IPS-20b (cell line): Measurements from ENCODE around the gene CYP8B1.
A peak's percentile ranks its signal among the peaks of the same experiment; 100 is the strongest.
"Not testable (repeated sequence)": the region's sequence is repeated elsewhere in the genome, so short reads cannot be mapped to it uniquely, and the experiment has no call there.

Experiments
- H3K27ac ChIP-seq: one replicate; pipeline ENCODE4 v1.5.1; 2013; ENCODE audit warnings: low read length
- H3K27me3 ChIP-seq: 2 replicates; pipeline ENCODE4 v1.6.1; 2013; ENCODE audit warnings: mild to moderate bottlenecking, low read length, inconsistent platforms; ENCODE audit not compliant: insufficient read depth
- H3K36me3 ChIP-seq: 2 replicates; pipeline ENCODE4 v1.6.1; 2013; ENCODE audit warnings: low read depth, mild to moderate bottlenecking, inconsistent platforms, low read length, moderate library complexity; ENCODE audit not compliant: insufficient read depth
- H3K4me1 ChIP-seq: 2 replicates; pipeline ENCODE4 v1.6.1; 2013; ENCODE audit warnings: mild to moderate bottlenecking, control low read depth, inconsistent platforms, low read length, moderate library complexity; ENCODE audit not compliant: insufficient read depth
- H3K4me3 ChIP-seq: 2 replicates; pipeline ENCODE4 v1.5.1; 2013; ENCODE audit warnings: mild to moderate bottlenecking, low read length, inconsistent platforms
- H3K9ac ChIP-seq: 2 replicates; pipeline ENCODE4 v1.6.1; 2013; ENCODE audit warnings: low read depth, mild to moderate bottlenecking, inconsistent platforms, low read length, moderate library complexity
- H3K9me3 ChIP-seq: 2 replicates; pipeline ENCODE4 v1.6.1; 2013; ENCODE audit warnings: mild to moderate bottlenecking, low read depth, low read length, inconsistent platforms; ENCODE audit not compliant: insufficient read depth

CYP8B1 gene

DNA sequence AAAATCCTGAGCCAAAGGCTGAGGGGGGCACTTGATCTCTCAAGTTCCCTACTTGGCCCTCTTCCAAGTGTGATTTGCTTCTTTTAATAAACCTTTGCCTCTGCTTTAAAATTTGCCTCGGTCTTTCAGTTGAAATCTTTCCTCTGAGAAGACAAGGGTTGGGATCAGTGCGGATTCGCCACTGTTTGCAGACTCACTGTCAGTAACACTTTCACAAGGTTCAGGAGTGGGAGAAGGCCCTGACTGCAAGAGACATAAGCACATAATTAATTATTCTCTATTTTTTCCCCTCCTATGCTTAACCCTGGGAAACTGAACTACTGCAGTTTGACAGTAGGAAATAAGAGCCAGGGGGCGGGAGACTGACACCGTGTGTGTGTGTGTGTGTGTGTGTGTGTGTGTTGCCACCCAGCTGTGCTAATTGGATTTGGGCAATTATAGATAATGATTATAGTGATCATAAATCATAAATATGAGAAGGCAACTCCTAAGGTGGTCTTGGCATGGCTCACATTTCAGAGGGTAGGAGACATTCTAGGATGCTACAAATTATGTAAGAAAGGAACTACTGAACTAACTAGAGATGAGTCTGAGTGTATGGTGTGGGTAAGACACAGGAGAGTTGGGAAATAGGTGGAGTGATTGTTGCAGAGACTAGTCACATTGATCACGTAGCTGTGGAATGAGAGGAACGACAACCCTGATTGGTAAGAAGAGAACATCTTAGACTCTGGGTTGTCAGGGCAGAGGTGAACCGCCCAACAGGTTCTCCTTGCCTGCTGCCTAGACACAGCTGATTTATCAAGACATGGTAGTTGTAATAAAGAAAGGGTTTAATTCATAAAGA lies 24.8 kb upstream of the CYP8B1 start:
- Histone ChIP-seq H3K27ac (no peak overlapping the region), H3K27me3 (no peaks in the 10 kb centered on the region), H3K9ac (no peak overlapping the region), H3K4me3 (no peak overlapping the region), H3K36me3 (no peaks in the 10 kb centered on the region), H3K9me3 (no peaks in the 10 kb centered on the region), H3K4me1 (peaks cover 3% of the 10 kb centered on the region; the same call in 1 of the 2 replicates)

DNA sequence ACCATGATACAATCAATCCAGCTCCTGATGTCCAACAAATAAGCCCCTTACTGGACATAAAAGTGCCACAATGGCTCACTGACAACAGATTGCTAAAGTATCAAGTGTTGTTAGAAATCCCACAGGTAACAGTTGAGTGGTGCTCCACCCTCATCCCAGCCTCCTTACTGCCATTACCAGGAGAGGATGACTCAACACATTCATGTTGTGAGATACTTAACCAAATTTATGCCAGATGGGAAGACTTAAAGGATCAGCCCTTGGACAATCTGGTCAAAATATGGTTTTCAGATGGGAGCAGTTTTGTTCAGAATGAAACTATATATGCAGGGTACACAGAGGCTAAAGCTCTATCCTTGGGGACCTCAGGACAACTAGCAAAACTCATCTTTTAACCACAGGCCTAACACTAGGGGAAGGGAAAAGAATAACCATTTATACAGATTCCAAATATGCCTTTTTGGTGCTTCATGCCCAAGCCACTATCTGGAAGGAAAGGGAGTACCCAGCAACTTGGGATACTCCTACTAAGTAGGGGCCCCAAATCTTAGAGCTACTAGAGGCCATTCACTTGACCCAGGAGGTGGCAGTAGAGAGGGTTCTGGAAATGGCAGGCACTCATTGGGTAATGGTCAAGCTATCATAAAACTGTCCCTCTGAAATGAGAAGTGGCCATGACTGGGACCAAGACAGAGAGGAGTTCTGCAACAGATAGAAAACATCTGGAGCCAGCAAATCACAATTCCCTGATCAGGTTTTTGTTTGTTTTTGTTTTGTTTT lies 23.4 kb upstream of the CYP8B1 start:
- peaks cover 3% of the 10 kb centered on the region; the same call in 1 of the 2 replicates for H3K4me1 ChIP-seq
- H3K27me3 ChIP-seq: no peaks in the 10 kb centered on the region
- H3K9me3 ChIP-seq: no peaks in the 10 kb centered on the region
- no peak overlapping the region for H3K4me3 ChIP-seq
- H3K27ac ChIP-seq: no peak overlapping the region
- H3K9ac ChIP-seq: no peak overlapping the region
- no peaks in the 10 kb centered on the region for H3K36me3 ChIP-seq

DNA sequence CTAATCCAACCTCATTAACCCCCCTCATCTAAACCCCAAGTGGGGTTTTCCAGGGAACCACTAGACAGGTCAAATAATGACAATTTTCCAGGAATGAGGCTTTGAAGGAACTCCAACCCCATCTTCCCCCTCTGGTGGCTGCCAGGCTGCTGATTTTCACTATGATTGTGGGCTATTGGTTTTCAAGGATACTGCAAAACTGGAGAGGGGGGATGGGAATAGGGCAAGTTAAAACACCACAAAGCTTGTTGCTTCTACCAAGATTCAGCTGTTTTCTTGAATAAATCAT lies 19.8 kb upstream of the CYP8B1 start:
- Histone ChIP-seq H3K36me3 (no peaks in the 10 kb centered on the region), H3K9ac (no peak overlapping the region), H3K27ac (no peak overlapping the region)

DNA sequence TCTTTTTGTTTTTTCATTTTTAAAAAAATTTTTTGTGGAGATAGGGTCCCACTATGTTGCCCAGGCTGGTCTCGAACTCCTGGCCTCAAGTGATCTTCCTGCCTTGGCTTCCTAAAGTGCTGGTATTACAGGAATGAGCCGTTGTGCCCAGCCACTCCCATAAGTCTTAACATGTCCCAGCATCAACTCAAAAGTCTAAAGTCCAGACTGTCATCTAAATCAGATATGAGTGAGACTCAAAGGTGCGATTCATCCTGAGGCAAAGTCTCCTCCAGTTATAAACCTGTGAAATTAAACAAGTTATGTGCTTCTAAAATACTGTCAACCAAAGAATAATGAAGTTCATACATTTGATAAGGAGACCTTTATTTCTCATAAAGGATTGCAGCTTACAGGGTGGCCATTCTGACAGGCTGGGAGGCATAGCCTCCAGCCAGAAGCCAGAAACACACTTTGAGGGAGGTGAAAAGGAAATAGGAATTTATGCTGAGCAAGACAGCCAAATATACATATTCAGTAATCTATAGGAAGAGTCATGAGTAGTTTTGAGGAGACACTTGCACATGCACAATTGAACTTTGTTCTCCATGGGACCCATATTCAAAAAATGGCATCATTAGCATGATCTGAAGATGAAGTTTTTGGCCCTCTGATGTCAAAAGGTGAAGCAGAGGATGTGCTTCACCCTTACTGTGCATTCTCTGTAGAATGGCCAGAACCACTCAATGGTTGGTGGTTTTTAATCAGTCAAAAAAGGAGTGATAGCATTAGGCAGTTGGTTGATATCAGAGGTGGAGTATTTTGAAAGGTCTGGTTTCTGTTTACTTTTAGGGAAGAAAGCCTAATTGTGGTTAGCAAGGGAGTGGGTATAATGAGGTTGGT lies 19.3 kb upstream of the CYP8B1 start:
- Histone ChIP-seq H3K9me3 (no peaks in the 10 kb centered on the region), H3K9ac (no peak overlapping the region), H3K4me1 (peaks cover 19% of the 10 kb centered on the region), H3K4me3 (no peak overlapping the region), H3K36me3 (no peaks in the 10 kb centered on the region), H3K27me3 (no peaks in the 10 kb centered on the region), H3K27ac (no peak overlapping the region)

More for the DNA sequence above, 19.8 kb upstream of the CYP8B1 start:
- Histone ChIP-seq H3K27me3 (no peaks in the 10 kb centered on the region), H3K4me3 (no peak overlapping the region), H3K9me3 (no peaks in the 10 kb centered on the region), H3K4me1 (peaks cover 14% of the 10 kb centered on the region; the same call in 1 of the 2 replicates)

DNA sequence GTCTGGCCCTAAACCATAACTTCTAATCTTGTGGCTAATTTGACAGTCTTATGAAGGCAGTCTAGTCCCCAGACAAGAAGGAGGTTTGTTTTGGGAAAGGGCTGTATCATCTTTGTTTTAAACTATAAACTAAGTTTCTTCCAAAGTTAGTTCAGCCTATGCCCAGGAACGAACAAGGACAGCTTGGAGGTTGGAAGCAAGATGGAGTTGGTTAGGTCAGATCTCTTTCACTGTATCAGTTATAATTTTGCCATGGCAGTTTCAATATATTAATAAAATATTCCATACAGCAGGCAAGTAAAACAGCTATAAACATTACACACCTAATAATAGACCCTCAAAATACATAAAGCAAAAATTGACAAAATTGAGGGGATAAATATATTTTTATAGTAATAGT lies 17.1 kb upstream of the CYP8B1 start:
- Histone ChIP-seq H3K4me3 (no peak overlapping the region), H3K9me3 (no peaks in the 10 kb centered on the region), H3K27ac (no peak overlapping the region), H3K36me3 (no peaks in the 10 kb centered on the region), H3K27me3 (no peaks in the 10 kb centered on the region), H3K9ac (no peak overlapping the region), H3K4me1 (peaks cover 19% of the 10 kb centered on the region)

DNA sequence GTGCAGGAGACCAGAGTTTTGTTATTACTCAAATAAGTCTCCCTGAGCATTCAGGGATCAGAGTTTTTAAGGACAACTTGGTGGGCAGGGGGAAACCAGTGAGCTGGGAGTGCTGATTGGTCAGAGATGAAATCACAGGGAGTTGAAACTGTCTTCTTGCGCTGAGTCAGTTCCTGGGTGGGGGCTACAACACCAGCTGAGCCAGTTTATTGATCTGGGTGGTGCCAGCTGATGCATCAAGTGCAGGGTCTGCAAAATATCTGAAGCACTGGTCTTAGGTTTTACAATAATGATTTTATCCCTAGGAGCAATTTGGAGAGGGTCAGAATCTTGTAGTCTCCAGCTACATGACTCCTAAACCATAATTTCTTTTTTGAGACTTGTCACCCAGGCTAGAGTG lies 16.5 kb upstream of the CYP8B1 start:
- H3K9ac ChIP-seq: peak overlapping the region; percentile 66; the same call in 1 of the 2 replicates
- peak overlapping the region; percentile 59 for H3K27ac ChIP-seq
- H3K36me3 ChIP-seq: no peaks in the 10 kb centered on the region
- no peaks in the 10 kb centered on the region for H3K9me3 ChIP-seq
- no peak overlapping the region for H3K4me3 ChIP-seq
- peaks cover 19% of the 10 kb centered on the region for H3K4me1 ChIP-seq
- H3K27me3 ChIP-seq: no peaks in the 10 kb centered on the region

DNA sequence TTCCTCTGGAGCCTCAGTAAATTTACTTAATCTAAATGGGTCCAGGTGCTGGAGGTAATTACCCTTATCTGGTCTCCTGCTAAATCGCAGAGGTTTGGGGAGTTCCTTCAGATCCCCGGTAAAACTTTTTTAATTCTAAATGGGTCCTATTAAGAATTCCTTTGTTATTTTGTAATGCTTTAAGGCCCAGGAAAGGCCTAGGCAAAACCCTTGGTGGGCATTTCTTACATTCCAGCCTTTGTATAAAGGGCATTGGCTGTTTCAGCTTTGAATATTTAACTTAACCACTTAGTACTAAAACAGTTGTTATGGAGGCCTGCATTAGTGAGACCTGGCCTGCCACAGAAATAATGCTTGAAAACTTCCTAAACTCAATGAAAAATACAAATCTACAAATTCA lies 15.4 kb upstream of the CYP8B1 start:
- peak overlapping the region; percentile 66; the same call in 1 of the 2 replicates for H3K9ac ChIP-seq
- H3K4me3 ChIP-seq: peak overlapping the region; percentile 0; the same call in 1 of the 2 replicates
- H3K4me1 ChIP-seq: peaks cover 18% of the 10 kb centered on the region

DNA sequence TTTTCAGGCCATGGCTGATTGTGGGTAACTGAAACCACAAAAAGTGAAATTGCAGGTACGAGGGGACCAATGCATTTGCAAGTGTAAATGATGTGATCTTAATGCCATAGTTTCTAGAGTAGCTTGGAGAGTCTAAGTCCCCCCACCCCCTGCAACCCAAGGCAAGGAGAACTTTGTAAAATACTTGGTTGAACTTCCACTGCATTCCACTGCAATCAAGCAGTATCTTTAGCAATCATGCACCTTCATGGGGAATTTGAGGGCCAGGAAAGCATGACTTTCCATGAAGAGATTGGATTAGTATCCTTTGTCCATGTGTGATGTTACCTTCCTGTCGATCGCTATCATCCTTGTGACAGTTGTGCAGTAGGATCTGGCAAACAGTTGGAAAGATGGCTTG lies 11.4 kb upstream of the CYP8B1 start:
- no peak overlapping the region for H3K27ac ChIP-seq
- H3K27me3 ChIP-seq: no peaks in the 10 kb centered on the region
- peaks cover 14% of the 10 kb centered on the region for H3K4me1 ChIP-seq
- H3K9me3 ChIP-seq: no peaks in the 10 kb centered on the region
- no peak overlapping the region for H3K4me3 ChIP-seq
- no peaks in the 10 kb centered on the region for H3K36me3 ChIP-seq
- H3K9ac ChIP-seq: no peak overlapping the region

More for the DNA sequence above, 15.4 kb upstream of the CYP8B1 start:
- Histone ChIP-seq H3K27ac (peak overlapping the region; percentile 59), H3K36me3 (no peaks in the 10 kb centered on the region), H3K27me3 (no peaks in the 10 kb centered on the region), H3K9me3 (no peaks in the 10 kb centered on the region)

DNA sequence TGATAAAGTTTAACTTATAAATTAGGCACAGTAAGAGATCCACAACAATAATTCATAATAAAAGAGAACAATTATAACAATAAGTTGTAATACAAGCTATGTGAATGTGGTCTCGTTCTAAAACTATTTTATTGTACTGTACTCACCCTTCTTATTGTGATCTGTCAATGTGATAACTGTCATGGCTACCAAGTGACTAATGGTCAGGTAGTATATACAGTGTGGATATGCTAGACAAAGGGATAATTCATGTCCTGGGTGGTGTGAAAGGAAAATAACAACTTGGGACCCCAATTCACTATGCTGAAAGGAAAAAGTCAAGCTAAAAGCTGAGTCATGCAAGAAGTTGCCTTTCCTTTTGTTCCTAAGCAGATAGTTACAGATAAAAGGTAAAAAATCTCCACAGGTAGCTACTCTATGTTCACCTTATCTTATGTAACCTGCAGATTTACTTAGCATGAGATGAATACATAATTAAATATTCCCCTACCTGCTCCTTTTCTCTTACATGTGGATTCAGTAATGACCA lies 10.7 kb upstream of the CYP8B1 start:
- no peak overlapping the region for H3K9ac ChIP-seq
- no peaks in the 10 kb centered on the region for H3K36me3 ChIP-seq
- no peaks in the 10 kb centered on the region for H3K9me3 ChIP-seq

GRCh38 chr3:42884324-42884723 lies 8.6 kb upstream of the CYP8B1 start:
- H3K27me3 ChIP-seq: no peaks in the 10 kb centered on the region
- no peaks in the 10 kb centered on the region for H3K36me3 ChIP-seq
- H3K4me1 ChIP-seq: peaks cover 4% of the 10 kb centered on the region; the same call in 1 of the 2 replicates
- H3K9me3 ChIP-seq: no peaks in the 10 kb centered on the region
- H3K9ac ChIP-seq: no peak overlapping the region
- H3K27ac ChIP-seq: no peak overlapping the region
- no peak overlapping the region for H3K4me3 ChIP-seq

More for the DNA sequence above, 10.7 kb upstream of the CYP8B1 start:
- no peak overlapping the region for H3K4me3 ChIP-seq
- no peak overlapping the region for H3K27ac ChIP-seq
- peaks cover 8% of the 10 kb centered on the region for H3K4me1 ChIP-seq
- no peaks in the 10 kb centered on the region for H3K27me3 ChIP-seq

- H3K9ac ChIP-seq, H3K4me3 ChIP-seq, H3K9me3 ChIP-seq, H3K27me3 ChIP-seq, H3K36me3 ChIP-seq, H3K4me1 ChIP-seq, H3K27ac ChIP-seq: not testable (repeated sequence)
These were observed 7.7 kb upstream of the CYP8B1 start for GRCh38 chr3:42883251-42883930.
